Natural killer cell treated with Interleukin-12 subunit alpha and Interleukin-12 subunit beta and Interleukin-15 and Interleukin-18, amount 100 ng/mL, for 72 hours (primary cell): ENCODE measurements around the gene STAT2. TPM values are rescaled to one million over a fixed set of nuclear protein-coding genes. Genes with fewer than 3 reads are reported as not detected.
"Not testable (repeated sequence)": the region's sequence is repeated elsewhere in the genome, so short reads cannot be mapped to it uniquely, and the experiment has no call there.

ENCODE experiments used
- ATAC-seq, 2 donors: fragments of 150-1000 bp; cut with Tn5 transposase in 1 of 2; sonication (Bioruptor Pico), chemical (Tn5 transposase) in 1 of 2; 2 replicates each; pipeline ENCODE4 v1.10.0; 2021
- DNase-seq: peaks from one replicate; pipeline ENCODE4 v3.0.0; 2022; ENCODE audit warnings: low spot score
- H3K27ac Mint-ChIP-seq, 2 donors: 1 replicate in 1 of 2; 2 replicates in 1 of 2; pipeline ENCODE4 v1.8.0; 2022; ENCODE audit warnings: mixed read lengths in 2 of 2, mild to moderate bottlenecking in 1 of 2, moderate library complexity in 1 of 2
- H3K27me3 Mint-ChIP-seq, 2 donors: 1 replicate in 1 of 2; 2 replicates in 1 of 2; pipeline ENCODE4 v1.8.0; 2022; ENCODE audit warnings: mixed read lengths in 2 of 2
- H3K36me3 Mint-ChIP-seq: one replicate; pipeline ENCODE4 v1.8.0; 2022; ENCODE audit warnings: mixed read lengths
- H3K4me1 Mint-ChIP-seq, 2 donors: 1 replicate in 1 of 2; 2 replicates in 1 of 2; pipeline ENCODE4 v1.8.0; 2022; ENCODE audit warnings: low read depth in 2 of 2, mixed read lengths in 2 of 2, mild to moderate bottlenecking in 1 of 2
- H3K4me3 Mint-ChIP-seq: one replicate; pipeline ENCODE4 v1.8.0; 2022; ENCODE audit warnings: mixed read lengths
- H3K9me3 Mint-ChIP-seq: 2 replicates; pipeline ENCODE4 v1.8.0; 2022; ENCODE audit warnings: mixed read lengths
- total RNA-seq, 2 donors: library from RNA; stranded (reverse); gene quantifications; one replicate each; pipeline ENCODE4 v1.2.3, GENCODE V29; 2022

STAT2 gene
- total RNA-seq, 2 donors from 2014 or later: 97.7 to 104 TPM

GRCh38 chr12:56377310-56377988 is 17.5 kb upstream of the STAT2 start:
- DNase-seq (no peak), ATAC-seq (no peak)
- Mint-ChIP-seq H3K9me3 (no peaks in the 10 kb centered on the region), H3K4me3 (no peak overlapping the region), H3K27ac (no peak overlapping the region), H3K27me3 (no peaks in the 10 kb centered on the region), H3K4me1 (no peaks in the 10 kb centered on the region), H3K36me3 (no peaks in the 10 kb centered on the region)

- no peak overlapping the region for H3K4me3 Mint-ChIP-seq
- H3K9me3 Mint-ChIP-seq: no peaks in the 10 kb centered on the region
- no peak for DNase-seq
- peaks cover 0 to 6% of the 10 kb centered on the region in 2 donors for H3K27me3 Mint-ChIP-seq
- H3K4me1 Mint-ChIP-seq: no peaks in the 10 kb centered on the region
- no peaks in the 10 kb centered on the region for H3K36me3 Mint-ChIP-seq
- H3K27ac Mint-ChIP-seq: no peak overlapping the region
- no peak for ATAC-seq
Observed at GRCh38 chr12:56375598-56376434, 15.9 kb upstream of the STAT2 start.

- H3K27ac Mint-ChIP-seq: no peak overlapping the region
- H3K4me1 Mint-ChIP-seq: no peaks in the 10 kb centered on the region
- DNase-seq: no peak
- H3K27me3 Mint-ChIP-seq: peaks cover 0 to 6% of the 10 kb centered on the region in 2 donors
- no peaks in the 10 kb centered on the region for H3K9me3 Mint-ChIP-seq
- H3K4me3 Mint-ChIP-seq: no peak overlapping the region
- no peak for ATAC-seq
- H3K36me3 Mint-ChIP-seq: no peaks in the 10 kb centered on the region
Observed at GRCh38 chr12:56374726-56375597, 15.1 kb upstream of the STAT2 start.

GRCh38 chr12:56373515-56373914 is 13.6 kb upstream of the STAT2 start:
- Mint-ChIP-seq H3K27me3 (peaks cover 0 to 6% of the 10 kb centered on the region in 2 donors), H3K4me3 (no peak overlapping the region), H3K36me3 (no peaks in the 10 kb centered on the region), H3K27ac (no peak overlapping the region), H3K9me3 (no peaks in the 10 kb centered on the region), H3K4me1 (no peaks in the 10 kb centered on the region)
- DNase-seq: no peak
- no peak for ATAC-seq

- Mint-ChIP-seq H3K36me3 (no peaks in the 10 kb centered on the region), H3K4me3 (no peak overlapping the region), H3K9me3 (no peaks in the 10 kb centered on the region), H3K27me3 (peaks cover 0 to 6% of the 10 kb centered on the region in 2 donors), H3K4me1 (no peaks in the 10 kb centered on the region), H3K27ac (no peak overlapping the region)
- DNase-seq (no peak), ATAC-seq (no peak)
Observed at GRCh38 chr12:56366948-56367347, 7.0 kb upstream of the STAT2 start.

- H3K4me1 Mint-ChIP-seq: peaks cover 13 to 21% of the 10 kb centered on the region in 2 donors
- peak within 1 kb of the TSS; percentile 88 to 95 for H3K27ac Mint-ChIP-seq
- H3K36me3 Mint-ChIP-seq: no peaks in the 10 kb centered on the region
- peak within 1 kb of the TSS; percentile 86 for H3K4me3 Mint-ChIP-seq
- DNase-seq: no peak
- H3K27me3 Mint-ChIP-seq: no peaks in the 10 kb centered on the region
- no peak for ATAC-seq
- no peaks in the 10 kb centered on the region for H3K9me3 Mint-ChIP-seq
Observed at GRCh38 chr12:56362130-56363059, 2.5 kb upstream of the STAT2 start, which contains the start of gene APOF. APOF (minus strand) TSS chr12:56362857; CDS start chr12:56362745, 112 bp downstream.

GRCh38 chr12:56361487-56362129 is 1.7 kb upstream of the STAT2 start:
- H3K27ac Mint-ChIP-seq: peak overlapping the region; percentile 88 to 95
- peaks cover 13 to 21% of the 10 kb centered on the region in 2 donors for H3K4me1 Mint-ChIP-seq
- H3K9me3 Mint-ChIP-seq: no peaks in the 10 kb centered on the region
- H3K36me3 Mint-ChIP-seq: no peaks in the 10 kb centered on the region
- peak overlapping the region; percentile 86 for H3K4me3 Mint-ChIP-seq
- ATAC-seq: no peak
- H3K27me3 Mint-ChIP-seq: no peaks in the 10 kb centered on the region
- DNase-seq: no peak

GRCh38 chr12:56358836-56359532 is 923 bp downstream of the STAT2 start:
- ATAC-seq (no peak), DNase-seq (no peak)
- Mint-ChIP-seq H3K4me1 (peaks cover 13 to 21% of the 10 kb centered on the region in 2 donors), H3K4me3 (peak overlapping the region; percentile 86), H3K36me3 (no peaks in the 10 kb centered on the region), H3K9me3 (no peaks in the 10 kb centered on the region), H3K27ac (peak overlapping the region; percentile 88 to 95), H3K27me3 (no peaks in the 10 kb centered on the region)

- Mint-ChIP-seq H3K9me3 (no peaks in the 10 kb centered on the region), H3K27ac (no peak overlapping the region), H3K4me3 (no peak overlapping the region), H3K27me3 (no peaks in the 10 kb centered on the region), H3K36me3 (peaks cover 8% of the 10 kb centered on the region), H3K4me1 (no peaks in the 10 kb centered on the region)
- no peak for DNase-seq
- ATAC-seq: no peak
Observed at GRCh38 chr12:56351325-56351724, 8.6 kb downstream of the STAT2 start.

- Mint-ChIP-seq H3K4me3 (no peak overlapping the region), H3K9me3 (no peaks in the 10 kb centered on the region), H3K27me3 (no peaks in the 10 kb centered on the region), H3K4me1 (no peaks in the 10 kb centered on the region), H3K27ac (peak overlapping the region in 1 of 2 donors; percentile 80), H3K36me3 (peaks cover 8% of the 10 kb centered on the region)
- ATAC-seq (no peak), DNase-seq (no peak)
Observed at GRCh38 chr12:56350662-56351061, 9.2 kb downstream of the STAT2 start.

- no peaks in the 10 kb centered on the region for H3K9me3 Mint-ChIP-seq
- no peak for DNase-seq
- no peak overlapping the region for H3K4me3 Mint-ChIP-seq
- no peaks in the 10 kb centered on the region for H3K27me3 Mint-ChIP-seq
- no peak for ATAC-seq
- H3K4me1 Mint-ChIP-seq: no peaks in the 10 kb centered on the region
- peaks cover 8% of the 10 kb centered on the region for H3K36me3 Mint-ChIP-seq
- H3K27ac Mint-ChIP-seq: no peak overlapping the region
Observed at GRCh38 chr12:56348776-56349175, 11.1 kb downstream of the STAT2 start.

GRCh38 chr12:56347255-56347654 is 12.7 kb downstream of the STAT2 start:
- peaks cover 14% of the 10 kb centered on the region for H3K36me3 Mint-ChIP-seq
- H3K27ac Mint-ChIP-seq, H3K4me3 Mint-ChIP-seq, DNase-seq, H3K9me3 Mint-ChIP-seq, H3K4me1 Mint-ChIP-seq, H3K27me3 Mint-ChIP-seq, ATAC-seq: not testable (repeated sequence)
